CD1c-positive myeloid dendritic cell (primary cell): Measurements from ENCODE around the gene DENR.
"Not testable (repeated sequence)": the region's sequence is repeated elsewhere in the genome, so short reads cannot be mapped to it uniquely, and the experiment has no call there.

Source experiments
- DNase-seq: peaks from one replicate; pipeline ENCODE4 v3.0.0-alpha.2; 2016; ENCODE audit errors: extremely low spot score

DENR gene

GRCh38 chr12:122752464-122753318, at the start of gene DENR:
DENR (plus strand) TSS chr12:122752824; CDS start chr12:122753702, 878 bp downstream.
- peak; percentile 99 for DNase-seq

- peak; percentile 87 for DNase-seq
These were observed 49.6 kb upstream of the DENR start, which contains the start of gene HCAR2 for GRCh38 chr12:122702890-122703611. HCAR2 (minus strand) TSS chr12:122703357; CDS start chr12:122703283, 74 bp downstream.

GRCh38 chr12:122703841-122704240, 48.8 kb upstream of the DENR start:
- DNase-seq = not testable (repeated sequence)

GRCh38 chr12:122709287-122709686, 43.3 kb upstream of the DENR start:
- DNase-seq = not testable (repeated sequence)

- DNase-seq = not testable (repeated sequence)
These were observed 42.3 kb upstream of the DENR start for GRCh38 chr12:122710341-122710740.

- DNase-seq = peak; percentile 79
These were observed 41.4 kb upstream of the DENR start for GRCh38 chr12:122711266-122711665.

- not testable (repeated sequence) for DNase-seq
These were observed 39.0 kb upstream of the DENR start for GRCh38 chr12:122713491-122714188.

- DNase-seq = peak; percentile 89
These were observed 37.4 kb upstream of the DENR start for GRCh38 chr12:122715211-122715610.

GRCh38 chr12:122716658-122717057, 36.0 kb upstream of the DENR start, which contains the start of gene HCAR3:
HCAR3 (minus strand) TSS chr12:122716811; CDS start chr12:122716737, 74 bp downstream.
- DNase-seq = peak; percentile 91

- DNase-seq = no peak
These were observed 31.5 kb upstream of the DENR start for GRCh38 chr12:122721057-122721545.

- DNase-seq = peak; percentile 75
These were observed 30.2 kb upstream of the DENR start for GRCh38 chr12:122722387-122722786.

- DNase-seq = no peak
These were observed 27.9 kb upstream of the DENR start for GRCh38 chr12:122724641-122725243.

- no peak for DNase-seq
These were observed 27.1 kb upstream of the DENR start for GRCh38 chr12:122725452-122726079.

GRCh38 chr12:122726080-122726558, 26.5 kb upstream of the DENR start:
- DNase-seq = peak; percentile 84

- no peak for DNase-seq
These were observed 22.9 kb upstream of the DENR start for GRCh38 chr12:122729583-122730214.

- peak; percentile 38 for DNase-seq
These were observed 22.2 kb upstream of the DENR start, which contains the start of gene HCAR1 for GRCh38 chr12:122730215-122731014. HCAR1 (minus strand) TSS chr12:122730844; CDS start chr12:122730339, 505 bp downstream.

GRCh38 chr12:122732170-122732569, 20.5 kb upstream of the DENR start:
- peak; percentile 79 for DNase-seq

- no peak for DNase-seq
These were observed 20.0 kb upstream of the DENR start for GRCh38 chr12:122732611-122733010.

- no peak for DNase-seq
These were observed 14.1 kb upstream of the DENR start for GRCh38 chr12:122738571-122738970.
